HFF-Myc (cell line): ENCODE measurements around the gene CLEC16A.

Experiments used
- DNase-seq: peaks from one replicate; pipeline ENCODE4 v3.0.0-alpha.2; 2011; ENCODE audit warnings: low read depth; ENCODE audit errors: extremely low read depth
- H3K4me3 ChIP-seq: replicated peaks from 2 replicates; pipeline ENCODE4 v1.5.1; 2011; ENCODE audit warnings: low read depth, mild to moderate bottlenecking, control low read depth, low read length
- CTCF ChIP-seq: IDR thresholded peaks from 2 replicates; pipeline ENCODE4 v1.5.1; 2012; ENCODE audit warnings: mild to moderate bottlenecking, low read depth, low read length, control low read depth; ENCODE audit errors: missing control alignments

CLEC16A gene

GRCh38 chr16:11145173-11145818 lies 200.9 kb downstream of the CLEC16A start:
- DNase-seq = no peak
- no peak overlapping the region for H3K4me3 ChIP-seq
- TF ChIP-seq CTCF = no peak

GRCh38 chr16:11145819-11146211 lies 201.5 kb downstream of the CLEC16A start:
- H3K4me3 ChIP-seq = no peak overlapping the region
- no peak for TF ChIP-seq CTCF
- DNase-seq = no peak

GRCh38 chr16:11147033-11147753 lies 202.8 kb downstream of the CLEC16A start:
- TF ChIP-seq CTCF = no peak
- H3K4me3 ChIP-seq = no peak overlapping the region
- DNase-seq = no peak

GRCh38 chr16:11147754-11148444 lies 203.5 kb downstream of the CLEC16A start:
- no peak for DNase-seq
- H3K4me3 ChIP-seq = no peak overlapping the region

GRCh38 chr16:11149011-11149616 lies 204.8 kb downstream of the CLEC16A start:
- DNase-seq = no peak
- no peak for TF ChIP-seq CTCF
- no peak overlapping the region for H3K4me3 ChIP-seq

More at GRCh38 chr16:11147754-11148444, 203.5 kb downstream of the CLEC16A start:
- no peak for TF ChIP-seq CTCF

- DNase-seq = no peak
Observed at GRCh38 chr16:11150190-11150589, 205.8 kb downstream of the CLEC16A start.

More at GRCh38 chr16:11150190-11150589, 205.8 kb downstream of the CLEC16A start:
- no peak overlapping the region for H3K4me3 ChIP-seq
- TF ChIP-seq CTCF = no peak
